Stimulated activated naive CD8-positive, alpha-beta T cell treated with anti-CD3 and anti-CD28 coated beads, Interleukin-15, amount 100 ng/mL, for 72 hours (primary cell): ENCODE measurements around the gene ADAMTS15.
A peak's percentile ranks its signal among the peaks of the same experiment; 100 is the strongest.

Source experiments
- ATAC-seq: fragments of 150-1000 bp; cut with Tn5 transposase; 2 replicates; pipeline ENCODE4 v1.10.0; 2021; ENCODE audit warnings: mild to moderate bottlenecking, moderate library complexity
- DNase-seq, 2 donors: peaks; one replicate each; pipeline ENCODE4 v3.0.0; 2021 to 2022
- H3K27ac Mint-ChIP-seq, 2 donors: one replicate each; pipeline ENCODE4 v1.8.0; 2022; ENCODE audit warnings: mild to moderate bottlenecking in 2 of 2, mixed read lengths in 2 of 2, moderate library complexity in 2 of 2
- H3K27me3 Mint-ChIP-seq: one replicate; pipeline ENCODE4 v1.8.0; 2022; ENCODE audit warnings: mixed read lengths
- H3K4me1 Mint-ChIP-seq: one replicate; pipeline ENCODE4 v1.8.0; 2022; ENCODE audit warnings: mild to moderate bottlenecking, mixed read lengths
- H3K4me3 Mint-ChIP-seq, 2 donors: one replicate each; pipeline ENCODE4 v1.8.0; 2022; ENCODE audit warnings: mild to moderate bottlenecking in 2 of 2, mixed read lengths in 2 of 2, moderate library complexity in 1 of 2
- H3K9me3 Mint-ChIP-seq, 2 donors: one replicate each; pipeline ENCODE4 v1.8.0; 2022; ENCODE audit warnings: mixed read lengths in 2 of 2

ADAMTS15 gene

GRCh38 chr11:130413405-130414106 is 34.9 kb upstream of the ADAMTS15 start:
- peaks cover 27% of the 10 kb centered on the region for H3K27me3 Mint-ChIP-seq
- H3K27ac Mint-ChIP-seq: no peak overlapping the region
- no peaks in the 10 kb centered on the region for H3K9me3 Mint-ChIP-seq
- DNase-seq (no peak), ATAC-seq (no peak)
- peaks cover 6% of the 10 kb centered on the region for H3K4me1 Mint-ChIP-seq
- no peak overlapping the region for H3K4me3 Mint-ChIP-seq

- ATAC-seq: peak; percentile 7
- Mint-ChIP-seq H3K4me1 (peaks cover 6% of the 10 kb centered on the region), H3K27ac (peak overlapping the region in 1 of 2 donors; percentile 65), H3K4me3 (no peak overlapping the region), H3K27me3 (peaks cover 27% of the 10 kb centered on the region), H3K9me3 (no peaks in the 10 kb centered on the region)
- DNase-seq: no peak
Observed at GRCh38 chr11:130414107-130415080, 34.1 kb upstream of the ADAMTS15 start.

GRCh38 chr11:130415731-130416529 is 32.5 kb upstream of the ADAMTS15 start:
- no peak overlapping the region for H3K27ac Mint-ChIP-seq
- peak; percentile 41 for ATAC-seq

GRCh38 chr11:130416530-130416882 is 31.9 kb upstream of the ADAMTS15 start:
- Mint-ChIP-seq H3K4me3 (no peak overlapping the region), H3K9me3 (no peaks in the 10 kb centered on the region), H3K27ac (no peak overlapping the region), H3K4me1 (peaks cover 6% of the 10 kb centered on the region), H3K27me3 (peaks cover 15% of the 10 kb centered on the region)
- DNase-seq: no peak
- ATAC-seq: peak; percentile 8

More at GRCh38 chr11:130415731-130416529, 32.5 kb upstream of the ADAMTS15 start:
- H3K27me3 Mint-ChIP-seq: peaks cover 21% of the 10 kb centered on the region
- H3K4me3 Mint-ChIP-seq: no peak overlapping the region
- peaks cover 6% of the 10 kb centered on the region for H3K4me1 Mint-ChIP-seq
- DNase-seq: no peak
- no peaks in the 10 kb centered on the region for H3K9me3 Mint-ChIP-seq

GRCh38 chr11:130416906-130417305 is 31.5 kb upstream of the ADAMTS15 start:
- H3K9me3 Mint-ChIP-seq: no peaks in the 10 kb centered on the region
- H3K4me1 Mint-ChIP-seq: peaks cover 6% of the 10 kb centered on the region
- H3K27me3 Mint-ChIP-seq: peaks cover 13% of the 10 kb centered on the region
- H3K27ac Mint-ChIP-seq: no peak overlapping the region
- no peak overlapping the region for H3K4me3 Mint-ChIP-seq
- ATAC-seq (no peak), DNase-seq (no peak)

- H3K27ac Mint-ChIP-seq: no peak overlapping the region
- ATAC-seq: no peak
- no peaks in the 10 kb centered on the region for H3K9me3 Mint-ChIP-seq
- peaks cover 6% of the 10 kb centered on the region for H3K4me1 Mint-ChIP-seq
- H3K4me3 Mint-ChIP-seq: no peak overlapping the region
- DNase-seq: no peak
- H3K27me3 Mint-ChIP-seq: peaks cover 16% of the 10 kb centered on the region
Observed at GRCh38 chr11:130418210-130418609, 30.2 kb upstream of the ADAMTS15 start.

- Mint-ChIP-seq H3K27me3 (peaks cover 18% of the 10 kb centered on the region), H3K27ac (no peak overlapping the region), H3K4me3 (no peak overlapping the region), H3K4me1 (peaks cover 6% of the 10 kb centered on the region), H3K9me3 (no peaks in the 10 kb centered on the region)
- DNase-seq (no peak), ATAC-seq (no peak)
Observed at GRCh38 chr11:130418756-130419155, 29.7 kb upstream of the ADAMTS15 start.

GRCh38 chr11:130420478-130421198 is 27.8 kb upstream of the ADAMTS15 start:
- Mint-ChIP-seq H3K27me3 (peaks cover 29% of the 10 kb centered on the region), H3K4me3 (no peak overlapping the region)
- ATAC-seq: no peak

GRCh38 chr11:130421199-130421585 is 27.3 kb upstream of the ADAMTS15 start:
- no peak for DNase-seq
- no peaks in the 10 kb centered on the region for H3K9me3 Mint-ChIP-seq
- no peak for ATAC-seq
- peaks cover 34% of the 10 kb centered on the region for H3K27me3 Mint-ChIP-seq
- no peaks in the 10 kb centered on the region for H3K4me1 Mint-ChIP-seq
- no peak overlapping the region for H3K27ac Mint-ChIP-seq
- H3K4me3 Mint-ChIP-seq: no peak overlapping the region

More at GRCh38 chr11:130420478-130421198, 27.8 kb upstream of the ADAMTS15 start:
- no peak overlapping the region for H3K27ac Mint-ChIP-seq
- H3K4me1 Mint-ChIP-seq: no peaks in the 10 kb centered on the region
- no peak for DNase-seq
- no peaks in the 10 kb centered on the region for H3K9me3 Mint-ChIP-seq

- Mint-ChIP-seq H3K4me1 (no peaks in the 10 kb centered on the region), H3K4me3 (no peak overlapping the region), H3K9me3 (no peaks in the 10 kb centered on the region), H3K27ac (no peak overlapping the region), H3K27me3 (peaks cover 40% of the 10 kb centered on the region)
- ATAC-seq: no peak
- DNase-seq: no peak
Observed at GRCh38 chr11:130421697-130422096, 26.7 kb upstream of the ADAMTS15 start.

- Mint-ChIP-seq H3K4me1 (peaks cover 7% of the 10 kb centered on the region), H3K27ac (no peak overlapping the region), H3K4me3 (no peak overlapping the region), H3K9me3 (no peaks in the 10 kb centered on the region), H3K27me3 (peaks cover 47% of the 10 kb centered on the region)
- ATAC-seq (no peak), DNase-seq (no peak)
Observed at GRCh38 chr11:130422251-130422995, 26.0 kb upstream of the ADAMTS15 start.

GRCh38 chr11:130423541-130424142 is 24.8 kb upstream of the ADAMTS15 start:
- Mint-ChIP-seq H3K27ac (peak overlapping the region in 1 of 2 donors; percentile 34), H3K9me3 (no peaks in the 10 kb centered on the region), H3K4me3 (no peak overlapping the region), H3K27me3 (peaks cover 54% of the 10 kb centered on the region), H3K4me1 (peaks cover 11% of the 10 kb centered on the region)
- no peak for ATAC-seq
- no peak for DNase-seq

GRCh38 chr11:130424613-130425140 is 23.8 kb upstream of the ADAMTS15 start:
- H3K27ac Mint-ChIP-seq: no peak overlapping the region
- H3K9me3 Mint-ChIP-seq: no peaks in the 10 kb centered on the region
- ATAC-seq: no peak
- H3K4me3 Mint-ChIP-seq: no peak overlapping the region
- no peak for DNase-seq
- H3K4me1 Mint-ChIP-seq: peaks cover 15% of the 10 kb centered on the region
- H3K27me3 Mint-ChIP-seq: peaks cover 65% of the 10 kb centered on the region

GRCh38 chr11:130425156-130425555 is 23.3 kb upstream of the ADAMTS15 start:
- peaks cover 15% of the 10 kb centered on the region for H3K4me1 Mint-ChIP-seq
- no peaks in the 10 kb centered on the region for H3K9me3 Mint-ChIP-seq
- H3K27ac Mint-ChIP-seq: no peak overlapping the region
- ATAC-seq: no peak
- DNase-seq: no peak
- H3K4me3 Mint-ChIP-seq: no peak overlapping the region
- H3K27me3 Mint-ChIP-seq: peaks cover 70% of the 10 kb centered on the region
